NCI-H1436 treated with DMSO at 0.1 percent for 48 hours (cell line): ENCODE measurements around the gene FAM20A.
"Not testable (repeated sequence)": the region's sequence is repeated elsewhere in the genome, so short reads cannot be mapped to it uniquely, and the experiment has no call there.

ENCODE experiments used
- DNase-seq: peaks from one replicate; lab custom pipeline; 2025; lab: John Stamatoyannopoulos, UW

Gene FAM20A

GRCh38 chr17:68519911-68520310 lies 81.3 kb downstream of the FAM20A start:
- no peak for DNase-seq

- not testable (repeated sequence) for DNase-seq
Observed at GRCh38 chr17:68519051-68519450, 82.1 kb downstream of the FAM20A start.

- DNase-seq = no peak
Observed at GRCh38 chr17:68518063-68518815, 82.9 kb downstream of the FAM20A start.

- not testable (repeated sequence) for DNase-seq
Observed at GRCh38 chr17:68517605-68518004, 83.6 kb downstream of the FAM20A start.

GRCh38 chr17:68516732-68517131 lies 84.4 kb downstream of the FAM20A start:
- no peak for DNase-seq

- DNase-seq = no peak
Observed at GRCh38 chr17:68514831-68515635, 86.1 kb downstream of the FAM20A start.

GRCh38 chr17:68513932-68514331 lies 87.2 kb downstream of the FAM20A start:
- no peak for DNase-seq

GRCh38 chr17:68512960-68513474 lies 88.2 kb downstream of the FAM20A start:
- peak; percentile 76 for DNase-seq

- peak; percentile 81 for DNase-seq
Observed at GRCh38 chr17:68512247-68512959, 88.8 kb downstream of the FAM20A start, which contains the start of gene PRKAR1A. PRKAR1A (plus strand) TSS chr17:68512430; CDS start chr17:68515400, 2,970 bp downstream.

- no peak for DNase-seq
Observed at GRCh38 chr17:68511671-68512246, 89.4 kb downstream of the FAM20A start.

GRCh38 chr17:68511254-68511670 lies 89.9 kb downstream of the FAM20A start:
- DNase-seq = no peak

GRCh38 chr17:68509141-68510057 lies 91.8 kb downstream of the FAM20A start:
- DNase-seq = no peak

GRCh38 chr17:68507576-68507975 lies 93.6 kb downstream of the FAM20A start:
- DNase-seq = no peak

- DNase-seq = no peak
Observed at GRCh38 chr17:68505951-68506350, 95.2 kb downstream of the FAM20A start.

GRCh38 chr17:68501074-68501473 lies 100.1 kb downstream of the FAM20A start:
- no peak for DNase-seq

GRCh38 chr17:68499587-68499986 lies 101.6 kb downstream of the FAM20A start:
- no peak for DNase-seq

GRCh38 chr17:68498479-68499326 lies 102.5 kb downstream of the FAM20A start:
- no peak for DNase-seq

GRCh38 chr17:68497885-68498319 lies 103.3 kb downstream of the FAM20A start:
- no peak for DNase-seq

GRCh38 chr17:68495081-68495480 lies 106.1 kb downstream of the FAM20A start:
- no peak for DNase-seq
